SK-N-SH (cell line): ENCODE measurements around the gene DUS2.

Source experiments
- EP300 ChIP-seq, 2 experiments: IDR thresholded peaks; 2 replicates each; pipeline versions ENCODE4 v1.4.0 to v1.6.1; 2012; ENCODE audit warnings: borderline replicate concordance in 1 of 2, low read depth in 1 of 2, low read length in 1 of 2
- FOXJ3 ChIP-seq: sonication (generic); formaldehyde crosslinking; IDR thresholded peaks from 2 replicates; pipeline ENCODE4 v1.5.1; 2020; ENCODE audit warnings: mild to moderate bottlenecking, missing genetic modification reagents
- GATA2 ChIP-seq: sonication (generic); formaldehyde crosslinking; IDR thresholded peaks from 2 replicates; pipeline ENCODE4 v1.5.0; 2020; ENCODE audit warnings: mild to moderate bottlenecking, missing genetic modification reagents
- NFIC ChIP-seq: IDR thresholded peaks from 2 replicates; pipeline ENCODE4 v1.4.0; 2012; ENCODE audit warnings: borderline replicate concordance
- RFX5 ChIP-seq: IDR thresholded peaks from 2 replicates; pipeline ENCODE4 v1.6.1; 2012; ENCODE audit warnings: mild to moderate bottlenecking, improper control_type of control experiment, low read length
- SIN3A ChIP-seq: IDR thresholded peaks from 2 replicates; pipeline ENCODE4 v1.6.1; 2012; ENCODE audit warnings: low read depth, mild to moderate bottlenecking, low read length, moderate library complexity, borderline replicate concordance
- TEAD4 ChIP-seq: IDR thresholded peaks from 2 replicates; pipeline ENCODE4 v1.4.0; 2012; ENCODE audit warnings: mild to moderate bottlenecking, borderline replicate concordance; ENCODE audit not compliant: insufficient read depth
- YY1 ChIP-seq: IDR thresholded peaks from 2 replicates; pipeline ENCODE4 v1.4.0; 2012; ENCODE audit warnings: low read depth, mild to moderate bottlenecking
- TF ChIP-seq, protein P1 (sequence below): fragments of 200-600 bp; sonication (generic); IDR thresholded peaks from 2 replicates; pipeline ENCODE4 v1.6.1; 2017; ENCODE audit warnings: antibody characterized with exemption, mild to moderate bottlenecking, moderate library complexity
- TF ChIP-seq, protein P2 (sequence below): fragments of 150-350 bp; IDR thresholded peaks from 2 replicates; pipeline ENCODE4 v1.6.1; 2016; ENCODE audit warnings: mild to moderate bottlenecking, low read depth, low read length
- TF ChIP-seq, protein P3 (sequence below): IDR thresholded peaks from 2 replicates; pipeline ENCODE4 v1.6.1; 2012; ENCODE audit warnings: mild to moderate bottlenecking, low read depth, low read length, moderate library complexity
- TF ChIP-seq, protein P4 (sequence below): fragments of 150-350 bp; IDR thresholded peaks from 2 replicates; pipeline ENCODE4 v1.6.1; 2017; ENCODE audit warnings: antibody characterized with exemption, low read length, low read depth, borderline replicate concordance

DNA sequence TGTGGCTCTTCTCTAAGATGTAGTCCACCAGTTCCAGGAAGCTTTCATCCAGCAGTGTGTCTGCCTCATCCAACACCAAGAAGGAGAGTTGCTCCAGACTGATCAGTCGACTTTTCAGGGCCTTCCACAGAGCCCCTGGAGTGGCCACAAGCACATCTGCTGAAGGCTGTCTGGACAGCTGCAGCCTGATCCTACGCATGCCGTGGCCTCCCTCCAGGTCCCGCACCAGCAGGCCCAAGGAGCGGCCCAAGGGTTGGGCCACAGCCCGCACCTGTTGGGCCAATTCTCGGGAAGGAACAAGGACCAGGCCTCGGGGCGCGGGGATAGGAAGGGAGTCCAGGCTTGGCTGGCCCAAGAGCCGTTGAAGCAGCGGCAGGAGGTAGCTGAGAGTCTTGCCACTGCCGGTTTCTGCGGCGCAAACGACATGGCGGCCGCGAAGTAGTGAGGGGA is 781 bp upstream of the DUS2 start:
- TF ChIP-seq, protein P1, sequence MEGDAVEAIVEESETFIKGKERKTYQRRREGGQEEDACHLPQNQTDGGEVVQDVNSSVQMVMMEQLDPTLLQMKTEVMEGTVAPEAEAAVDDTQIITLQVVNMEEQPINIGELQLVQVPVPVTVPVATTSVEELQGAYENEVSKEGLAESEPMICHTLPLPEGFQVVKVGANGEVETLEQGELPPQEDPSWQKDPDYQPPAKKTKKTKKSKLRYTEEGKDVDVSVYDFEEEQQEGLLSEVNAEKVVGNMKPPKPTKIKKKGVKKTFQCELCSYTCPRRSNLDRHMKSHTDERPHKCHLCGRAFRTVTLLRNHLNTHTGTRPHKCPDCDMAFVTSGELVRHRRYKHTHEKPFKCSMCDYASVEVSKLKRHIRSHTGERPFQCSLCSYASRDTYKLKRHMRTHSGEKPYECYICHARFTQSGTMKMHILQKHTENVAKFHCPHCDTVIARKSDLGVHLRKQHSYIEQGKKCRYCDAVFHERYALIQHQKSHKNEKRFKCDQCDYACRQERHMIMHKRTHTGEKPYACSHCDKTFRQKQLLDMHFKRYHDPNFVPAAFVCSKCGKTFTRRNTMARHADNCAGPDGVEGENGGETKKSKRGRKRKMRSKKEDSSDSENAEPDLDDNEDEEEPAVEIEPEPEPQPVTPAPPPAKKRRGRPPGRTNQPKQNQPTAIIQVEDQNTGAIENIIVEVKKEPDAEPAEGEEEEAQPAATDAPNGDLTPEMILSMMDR, result no peak
- TF ChIP-seq, protein P2, sequence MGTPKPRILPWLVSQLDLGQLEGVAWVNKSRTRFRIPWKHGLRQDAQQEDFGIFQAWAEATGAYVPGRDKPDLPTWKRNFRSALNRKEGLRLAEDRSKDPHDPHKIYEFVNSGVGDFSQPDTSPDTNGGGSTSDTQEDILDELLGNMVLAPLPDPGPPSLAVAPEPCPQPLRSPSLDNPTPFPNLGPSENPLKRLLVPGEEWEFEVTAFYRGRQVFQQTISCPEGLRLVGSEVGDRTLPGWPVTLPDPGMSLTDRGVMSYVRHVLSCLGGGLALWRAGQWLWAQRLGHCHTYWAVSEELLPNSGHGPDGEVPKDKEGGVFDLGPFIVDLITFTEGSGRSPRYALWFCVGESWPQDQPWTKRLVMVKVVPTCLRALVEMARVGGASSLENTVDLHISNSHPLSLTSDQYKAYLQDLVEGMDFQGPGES, result no peak
- TF ChIP-seq SIN3A (no peak), TEAD4 (no peak), NFIC (no peak), YY1 (no peak), EP300 (IDR thresholded peaks at IDR 0.05; ENCODE audit: borderline replicate concordance in 1 of 2, low read depth in 1 of 2, low read length in 1 of 2) (no peak), GATA2 (CRISPR knock-in tag) (no peak), FOXJ3 (CRISPR knock-in tag) (no peak), RFX5 (no peak)
- TF ChIP-seq, protein P3, sequence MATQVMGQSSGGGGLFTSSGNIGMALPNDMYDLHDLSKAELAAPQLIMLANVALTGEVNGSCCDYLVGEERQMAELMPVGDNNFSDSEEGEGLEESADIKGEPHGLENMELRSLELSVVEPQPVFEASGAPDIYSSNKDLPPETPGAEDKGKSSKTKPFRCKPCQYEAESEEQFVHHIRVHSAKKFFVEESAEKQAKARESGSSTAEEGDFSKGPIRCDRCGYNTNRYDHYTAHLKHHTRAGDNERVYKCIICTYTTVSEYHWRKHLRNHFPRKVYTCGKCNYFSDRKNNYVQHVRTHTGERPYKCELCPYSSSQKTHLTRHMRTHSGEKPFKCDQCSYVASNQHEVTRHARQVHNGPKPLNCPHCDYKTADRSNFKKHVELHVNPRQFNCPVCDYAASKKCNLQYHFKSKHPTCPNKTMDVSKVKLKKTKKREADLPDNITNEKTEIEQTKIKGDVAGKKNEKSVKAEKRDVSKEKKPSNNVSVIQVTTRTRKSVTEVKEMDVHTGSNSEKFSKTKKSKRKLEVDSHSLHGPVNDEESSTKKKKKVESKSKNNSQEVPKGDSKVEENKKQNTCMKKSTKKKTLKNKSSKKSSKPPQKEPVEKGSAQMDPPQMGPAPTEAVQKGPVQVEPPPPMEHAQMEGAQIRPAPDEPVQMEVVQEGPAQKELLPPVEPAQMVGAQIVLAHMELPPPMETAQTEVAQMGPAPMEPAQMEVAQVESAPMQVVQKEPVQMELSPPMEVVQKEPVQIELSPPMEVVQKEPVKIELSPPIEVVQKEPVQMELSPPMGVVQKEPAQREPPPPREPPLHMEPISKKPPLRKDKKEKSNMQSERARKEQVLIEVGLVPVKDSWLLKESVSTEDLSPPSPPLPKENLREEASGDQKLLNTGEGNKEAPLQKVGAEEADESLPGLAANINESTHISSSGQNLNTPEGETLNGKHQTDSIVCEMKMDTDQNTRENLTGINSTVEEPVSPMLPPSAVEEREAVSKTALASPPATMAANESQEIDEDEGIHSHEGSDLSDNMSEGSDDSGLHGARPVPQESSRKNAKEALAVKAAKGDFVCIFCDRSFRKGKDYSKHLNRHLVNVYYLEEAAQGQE, result no peak
- TF ChIP-seq, protein P4, sequence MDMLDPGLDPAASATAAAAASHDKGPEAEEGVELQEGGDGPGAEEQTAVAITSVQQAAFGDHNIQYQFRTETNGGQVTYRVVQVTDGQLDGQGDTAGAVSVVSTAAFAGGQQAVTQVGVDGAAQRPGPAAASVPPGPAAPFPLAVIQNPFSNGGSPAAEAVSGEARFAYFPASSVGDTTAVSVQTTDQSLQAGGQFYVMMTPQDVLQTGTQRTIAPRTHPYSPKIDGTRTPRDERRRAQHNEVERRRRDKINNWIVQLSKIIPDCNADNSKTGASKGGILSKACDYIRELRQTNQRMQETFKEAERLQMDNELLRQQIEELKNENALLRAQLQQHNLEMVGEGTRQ, result no peak
